ENCODE results near the gene TICRR. TPM values are rescaled to one million over a fixed set of nuclear protein-coding genes. Genes with fewer than 3 reads are reported as not detected.

The TICRR gene
- total RNA-seq, 2 donors from 2014 or later = under 0.01 TPM; not detected in 1

DNA sequence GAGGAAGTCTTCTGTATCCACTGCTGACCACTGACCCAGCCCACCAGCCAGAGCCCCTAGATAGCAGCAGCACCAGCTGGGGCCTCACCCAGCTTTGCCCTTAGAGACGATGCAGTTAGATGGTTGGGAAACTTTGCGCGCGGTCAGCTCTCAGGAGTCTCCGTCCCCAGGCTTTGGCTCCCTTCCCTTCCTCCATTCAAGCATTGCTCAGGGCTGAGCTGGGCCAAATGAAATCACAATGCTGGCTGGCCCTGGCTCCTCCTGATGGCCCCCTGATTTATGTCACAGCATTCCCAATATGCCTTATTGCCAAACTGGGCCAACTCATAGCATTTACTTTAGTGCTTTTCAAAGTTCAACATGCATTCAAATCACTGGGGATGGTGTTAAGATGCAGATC, 44.3 kb upstream of the TICRR start:
- DNase-seq (no peak), ATAC-seq (no peak)
- Histone ChIP-seq H3K36me3 (replicated peaks in 1 of 2; ENCODE audit: insufficient read depth in 1 of 2, low read depth in 2 of 2) (no peaks in the 10 kb centered on the region), H3K9me3 (no peaks in the 10 kb centered on the region), H3K27me3 (no peaks in the 10 kb centered on the region), H3K4me1 (peaks cover 5% of the 10 kb centered on the region), H3K4me3 (no peak overlapping the region), H3K27ac (no peak overlapping the region)
- intact Hi-C loops (cut with DNase I) = no loop called here
- WGBS, 2 donors = 72 to 84% methylated on average over 5 of the region's 5 CpGs
- TF ChIP-seq, protein P1, sequence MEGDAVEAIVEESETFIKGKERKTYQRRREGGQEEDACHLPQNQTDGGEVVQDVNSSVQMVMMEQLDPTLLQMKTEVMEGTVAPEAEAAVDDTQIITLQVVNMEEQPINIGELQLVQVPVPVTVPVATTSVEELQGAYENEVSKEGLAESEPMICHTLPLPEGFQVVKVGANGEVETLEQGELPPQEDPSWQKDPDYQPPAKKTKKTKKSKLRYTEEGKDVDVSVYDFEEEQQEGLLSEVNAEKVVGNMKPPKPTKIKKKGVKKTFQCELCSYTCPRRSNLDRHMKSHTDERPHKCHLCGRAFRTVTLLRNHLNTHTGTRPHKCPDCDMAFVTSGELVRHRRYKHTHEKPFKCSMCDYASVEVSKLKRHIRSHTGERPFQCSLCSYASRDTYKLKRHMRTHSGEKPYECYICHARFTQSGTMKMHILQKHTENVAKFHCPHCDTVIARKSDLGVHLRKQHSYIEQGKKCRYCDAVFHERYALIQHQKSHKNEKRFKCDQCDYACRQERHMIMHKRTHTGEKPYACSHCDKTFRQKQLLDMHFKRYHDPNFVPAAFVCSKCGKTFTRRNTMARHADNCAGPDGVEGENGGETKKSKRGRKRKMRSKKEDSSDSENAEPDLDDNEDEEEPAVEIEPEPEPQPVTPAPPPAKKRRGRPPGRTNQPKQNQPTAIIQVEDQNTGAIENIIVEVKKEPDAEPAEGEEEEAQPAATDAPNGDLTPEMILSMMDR (IDR thresholded peaks at IDR 0.05) = no peak
- TF ChIP-seq POLR2A (IDR thresholded peaks at IDR 0.05) = no peak

DNA sequence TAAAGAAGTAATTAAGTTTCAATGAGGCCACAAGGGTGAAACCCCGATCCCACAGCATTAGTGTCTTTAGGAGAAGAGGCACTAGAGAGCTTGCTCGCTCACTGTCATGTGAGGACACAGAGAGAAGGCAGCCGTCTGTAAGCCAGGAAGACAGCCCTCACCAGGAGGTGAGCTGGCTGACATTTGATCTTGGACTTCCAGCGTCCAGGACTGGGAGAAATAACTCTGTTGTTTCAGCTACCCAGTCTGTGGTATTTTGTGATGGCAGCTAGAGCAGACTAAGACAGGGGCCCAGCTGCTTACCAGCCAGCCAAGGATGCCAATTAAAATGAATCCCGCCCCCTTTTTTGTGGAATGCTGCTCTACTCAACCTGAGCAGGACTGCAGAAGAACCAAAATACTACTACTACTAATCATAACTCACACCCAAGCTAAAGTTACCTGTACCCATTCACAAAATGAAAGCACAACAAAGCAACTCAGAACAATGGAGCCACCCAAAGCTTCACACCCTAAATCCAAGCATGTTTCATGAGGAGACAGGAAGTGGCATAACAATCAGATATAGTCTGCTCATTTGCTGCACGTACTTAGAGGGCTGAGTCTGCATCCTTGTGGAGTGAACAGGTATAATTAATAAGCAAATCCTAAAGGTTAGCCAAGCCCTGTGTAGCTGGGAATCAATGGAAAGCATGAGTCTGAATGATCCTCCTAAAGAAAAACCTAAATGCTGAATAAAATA, 43.3 kb upstream of the TICRR start:
- intact Hi-C loops (cut with DNase I) = no loop called here
- WGBS, 2 donors = 76 to 83% methylated on average over 6 of the region's 6 CpGs
- no peak overlapping the region for H3K4me3 ChIP-seq
- ATAC-seq = no peak
- H3K4me1 ChIP-seq = peaks cover 2% of the 10 kb centered on the region
- H3K27me3 ChIP-seq = no peaks in the 10 kb centered on the region
- no peaks in the 10 kb centered on the region for H3K9me3 ChIP-seq
- TF ChIP-seq, protein P1 (IDR thresholded peaks at IDR 0.05) = no peak
- no peak for TF ChIP-seq POLR2A (IDR thresholded peaks at IDR 0.05)
- H3K36me3 ChIP-seq (replicated peaks in 1 of 2; ENCODE audit: insufficient read depth in 1 of 2, low read depth in 2 of 2) = no peaks in the 10 kb centered on the region
- H3K27ac ChIP-seq = no peak overlapping the region
- DNase-seq = no peak

DNA sequence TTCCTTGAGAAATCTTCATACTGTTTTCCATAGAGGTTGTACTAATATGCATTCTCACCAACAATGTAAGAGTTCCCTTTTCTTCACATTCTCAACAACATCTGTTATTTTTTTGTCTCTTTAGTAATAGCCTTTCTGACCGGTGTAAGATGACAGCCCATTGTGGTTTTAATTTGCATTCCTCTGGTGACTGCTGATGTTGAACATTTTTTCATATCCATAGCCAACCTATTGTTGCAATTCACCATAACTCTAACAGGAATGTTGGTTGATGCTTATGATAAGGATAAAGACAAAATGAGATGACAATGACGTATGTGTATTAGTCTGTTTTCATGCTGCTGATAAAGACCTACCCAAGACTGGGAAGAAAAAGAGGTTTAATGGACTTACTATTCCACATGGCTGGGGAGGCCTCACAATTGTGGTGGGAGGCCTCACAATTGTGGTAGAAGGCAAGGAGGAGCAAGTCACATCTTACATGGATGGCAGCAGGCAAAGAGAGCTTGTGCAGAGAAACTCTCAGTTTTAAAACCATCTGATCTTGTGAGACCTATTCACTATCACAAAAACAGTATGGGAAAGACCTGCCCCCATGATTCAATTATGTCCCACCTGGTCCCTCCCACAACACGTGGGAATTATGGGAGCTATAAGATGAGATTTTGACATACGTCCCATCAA, 41.3 kb upstream of the TICRR start:
- no peak overlapping the region for H3K4me3 ChIP-seq
- ATAC-seq (no peak), DNase-seq (no peak)
- no peaks in the 10 kb centered on the region for H3K4me1 ChIP-seq
- TF ChIP-seq, protein P1 (IDR thresholded peaks at IDR 0.05) = no peak
- TF ChIP-seq POLR2A (IDR thresholded peaks at IDR 0.05) = no peak
- H3K9me3 ChIP-seq = peaks cover 0 to 4% (median 0%) of the 10 kb centered on the region in 3 donors
- no peaks in the 10 kb centered on the region for H3K36me3 ChIP-seq (replicated peaks in 1 of 2; ENCODE audit: insufficient read depth in 1 of 2, low read depth in 2 of 2)
- WGBS, 2 donors = 79 to 85% methylated on average over 4 of the region's 4 CpGs
- no peak overlapping the region for H3K27ac ChIP-seq
- H3K27me3 ChIP-seq = no peaks in the 10 kb centered on the region
- intact Hi-C loops (cut with DNase I) = no loop called here

DNA sequence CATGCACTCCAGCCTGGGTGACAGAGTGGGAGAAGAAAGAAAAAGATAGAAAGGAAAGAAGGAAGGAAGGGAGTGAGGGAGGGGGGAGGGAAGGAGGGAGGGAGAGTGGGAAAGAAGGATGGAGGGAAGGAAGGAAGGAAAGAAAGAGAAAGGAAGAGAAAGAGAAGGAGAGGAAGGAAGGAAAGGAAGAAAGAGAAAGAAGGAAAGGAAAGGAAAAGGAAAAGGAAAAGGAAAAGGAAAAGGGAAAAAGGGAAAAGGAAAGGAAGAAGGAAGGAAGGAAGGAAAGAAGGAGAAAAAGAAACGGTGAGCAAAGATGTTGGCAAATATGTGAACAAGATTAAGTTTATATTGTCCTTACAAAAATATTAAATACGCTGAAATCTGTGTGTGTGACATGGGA, 36.2 kb upstream of the TICRR start:
- ATAC-seq (no peak), DNase-seq (no peak)
- Histone ChIP-seq H3K27me3 (no peaks in the 10 kb centered on the region), H3K27ac (no peak overlapping the region), H3K36me3 (replicated peaks in 1 of 2; ENCODE audit: insufficient read depth in 1 of 2, low read depth in 2 of 2) (no peaks in the 10 kb centered on the region), H3K4me1 (no peaks in the 10 kb centered on the region), H3K4me3 (no peak overlapping the region), H3K9me3 (peaks cover 0 to 4% (median 0%) of the 10 kb centered on the region in 3 donors)
- TF ChIP-seq POLR2A (IDR thresholded peaks at IDR 0.05) = no peak
- TF ChIP-seq, protein P1 (IDR thresholded peaks at IDR 0.05) = no peak
- intact Hi-C loops (cut with DNase I) = no loop called here
- WGBS, 2 donors = 60 to 61% methylated on average over 2 of the region's 2 CpGs
